ENCODE measurements around the gene ZNF746.

The ZNF746 gene

DNA sequence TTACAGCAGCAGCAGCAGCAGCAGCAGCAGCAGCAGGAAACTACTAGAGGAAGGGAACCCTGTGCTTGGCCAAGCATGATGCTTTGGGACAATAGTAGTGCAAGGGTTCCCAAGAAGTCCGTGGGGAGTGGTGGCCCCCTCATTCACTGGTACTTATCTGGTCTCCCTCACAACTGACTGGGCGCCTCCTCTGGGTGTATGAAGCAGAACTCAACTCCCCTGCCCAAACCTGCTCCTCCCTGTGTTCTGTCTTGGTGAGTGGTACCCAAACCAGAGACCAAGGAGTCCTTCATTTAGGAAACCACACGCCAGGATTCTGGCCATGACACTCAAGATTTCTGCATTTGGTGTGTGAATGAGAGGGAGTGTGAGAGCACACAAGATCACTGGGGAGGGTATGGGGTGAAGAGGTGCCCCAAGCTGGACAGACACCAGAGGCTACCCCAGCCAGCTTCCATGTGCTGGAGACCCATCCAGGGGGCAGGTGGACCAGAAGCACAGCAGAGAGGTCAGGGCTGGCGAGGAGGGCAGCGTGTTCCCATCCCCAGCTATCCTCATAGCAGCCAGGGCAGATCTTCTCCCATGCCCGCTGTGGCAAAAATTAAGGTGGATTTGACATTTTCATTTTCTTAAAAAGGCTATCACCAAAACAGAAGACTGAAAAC lies 26.2 kb downstream of the ZNF746 start:
- no peaks in the 10 kb centered on the region for H3K9me3 ChIP-seq (ENCODE audit: control insufficient read depth, insufficient read depth, low read depth, low read length)
- peaks cover 0 to 55% of the 10 kb centered on the region in 2 experiments; a peak in 2 of 3 replicates for H3K36me3 ChIP-seq (ENCODE audit: control insufficient read depth in 2 of 2, insufficient read depth in 1 of 2, low read length in 2 of 2)
- ChIA-PET POLR2A (no interaction called here), CTCF (no interaction called here)
- no peak for TF ChIP-seq ZNF433 (tag by site-specific recombination; IDR thresholded peaks at IDR 0.05; ENCODE audit: low read depth)
- no peak for TF ChIP-seq REPIN1 (tag by site-specific recombination; IDR thresholded peaks at IDR 0.05; ENCODE audit: low read depth)
- TF ChIP-seq, protein P1, sequence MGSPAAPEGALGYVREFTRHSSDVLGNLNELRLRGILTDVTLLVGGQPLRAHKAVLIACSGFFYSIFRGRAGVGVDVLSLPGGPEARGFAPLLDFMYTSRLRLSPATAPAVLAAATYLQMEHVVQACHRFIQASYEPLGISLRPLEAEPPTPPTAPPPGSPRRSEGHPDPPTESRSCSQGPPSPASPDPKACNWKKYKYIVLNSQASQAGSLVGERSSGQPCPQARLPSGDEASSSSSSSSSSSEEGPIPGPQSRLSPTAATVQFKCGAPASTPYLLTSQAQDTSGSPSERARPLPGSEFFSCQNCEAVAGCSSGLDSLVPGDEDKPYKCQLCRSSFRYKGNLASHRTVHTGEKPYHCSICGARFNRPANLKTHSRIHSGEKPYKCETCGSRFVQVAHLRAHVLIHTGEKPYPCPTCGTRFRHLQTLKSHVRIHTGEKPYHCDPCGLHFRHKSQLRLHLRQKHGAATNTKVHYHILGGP (tag by site-specific recombination; IDR thresholded peaks at IDR 0.05) = no peak
- TF ChIP-seq ZNF24 (tag by site-specific recombination; IDR thresholded peaks at IDR 0.05) = no peak
- TF ChIP-seq ZNF416 (tag by site-specific recombination; IDR thresholded peaks at IDR 0.05) = no peak
- TF ChIP-seq, protein P2, sequence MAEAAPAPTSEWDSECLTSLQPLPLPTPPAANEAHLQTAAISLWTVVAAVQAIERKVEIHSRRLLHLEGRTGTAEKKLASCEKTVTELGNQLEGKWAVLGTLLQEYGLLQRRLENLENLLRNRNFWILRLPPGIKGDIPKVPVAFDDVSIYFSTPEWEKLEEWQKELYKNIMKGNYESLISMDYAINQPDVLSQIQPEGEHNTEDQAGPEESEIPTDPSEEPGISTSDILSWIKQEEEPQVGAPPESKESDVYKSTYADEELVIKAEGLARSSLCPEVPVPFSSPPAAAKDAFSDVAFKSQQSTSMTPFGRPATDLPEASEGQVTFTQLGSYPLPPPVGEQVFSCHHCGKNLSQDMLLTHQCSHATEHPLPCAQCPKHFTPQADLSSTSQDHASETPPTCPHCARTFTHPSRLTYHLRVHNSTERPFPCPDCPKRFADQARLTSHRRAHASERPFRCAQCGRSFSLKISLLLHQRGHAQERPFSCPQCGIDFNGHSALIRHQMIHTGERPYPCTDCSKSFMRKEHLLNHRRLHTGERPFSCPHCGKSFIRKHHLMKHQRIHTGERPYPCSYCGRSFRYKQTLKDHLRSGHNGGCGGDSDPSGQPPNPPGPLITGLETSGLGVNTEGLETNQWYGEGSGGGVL (tag by site-specific recombination; IDR thresholded peaks at IDR 0.05) = no peak
- no peak for TF ChIP-seq ZBTB7A (tag by site-specific recombination; IDR thresholded peaks at IDR 0.05; ENCODE audit: low read depth)
- TF ChIP-seq ZNF391 (tag by site-specific recombination; IDR thresholded peaks at IDR 0.05; ENCODE audit: borderline replicate concordance, low read depth) = no peak
- TF ChIP-seq, protein P3, sequence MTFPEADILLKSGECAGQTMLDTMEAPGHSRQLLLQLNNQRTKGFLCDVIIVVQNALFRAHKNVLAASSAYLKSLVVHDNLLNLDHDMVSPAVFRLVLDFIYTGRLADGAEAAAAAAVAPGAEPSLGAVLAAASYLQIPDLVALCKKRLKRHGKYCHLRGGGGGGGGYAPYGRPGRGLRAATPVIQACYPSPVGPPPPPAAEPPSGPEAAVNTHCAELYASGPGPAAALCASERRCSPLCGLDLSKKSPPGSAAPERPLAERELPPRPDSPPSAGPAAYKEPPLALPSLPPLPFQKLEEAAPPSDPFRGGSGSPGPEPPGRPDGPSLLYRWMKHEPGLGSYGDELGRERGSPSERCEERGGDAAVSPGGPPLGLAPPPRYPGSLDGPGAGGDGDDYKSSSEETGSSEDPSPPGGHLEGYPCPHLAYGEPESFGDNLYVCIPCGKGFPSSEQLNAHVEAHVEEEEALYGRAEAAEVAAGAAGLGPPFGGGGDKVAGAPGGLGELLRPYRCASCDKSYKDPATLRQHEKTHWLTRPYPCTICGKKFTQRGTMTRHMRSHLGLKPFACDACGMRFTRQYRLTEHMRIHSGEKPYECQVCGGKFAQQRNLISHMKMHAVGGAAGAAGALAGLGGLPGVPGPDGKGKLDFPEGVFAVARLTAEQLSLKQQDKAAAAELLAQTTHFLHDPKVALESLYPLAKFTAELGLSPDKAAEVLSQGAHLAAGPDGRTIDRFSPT (tag by site-specific recombination; IDR thresholded peaks at IDR 0.05) = no peak
- TF ChIP-seq, protein P4, sequence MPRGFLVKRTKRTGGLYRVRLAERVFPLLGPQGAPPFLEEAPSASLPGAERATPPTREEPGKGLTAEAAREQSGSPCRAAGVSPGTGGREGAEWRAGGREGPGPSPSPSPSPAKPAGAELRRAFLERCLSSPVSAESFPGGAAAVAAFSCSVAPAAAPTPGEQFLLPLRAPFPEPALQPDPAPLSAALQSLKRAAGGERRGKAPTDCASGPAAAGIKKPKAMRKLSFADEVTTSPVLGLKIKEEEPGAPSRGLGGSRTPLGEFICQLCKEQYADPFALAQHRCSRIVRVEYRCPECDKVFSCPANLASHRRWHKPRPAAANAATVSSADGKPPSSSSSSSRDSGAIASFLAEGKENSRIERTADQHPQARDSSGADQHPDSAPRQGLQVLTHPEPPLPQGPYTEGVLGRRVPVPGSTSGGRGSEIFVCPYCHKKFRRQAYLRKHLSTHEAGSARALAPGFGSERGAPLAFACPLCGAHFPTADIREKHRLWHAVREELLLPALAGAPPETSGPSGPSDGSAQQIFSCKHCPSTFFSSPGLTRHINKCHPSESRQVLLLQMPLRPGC (tag by site-specific recombination; IDR thresholded peaks at IDR 0.05) = no peak
- TF ChIP-seq ZNF596 (tag by site-specific recombination; IDR thresholded peaks at IDR 0.05) = no peak
- no peak for TF ChIP-seq ZBTB21 (tag by site-specific recombination; IDR thresholded peaks at IDR 0.05)
- no peaks in the 10 kb centered on the region for H3K4me1 ChIP-seq (ENCODE audit: control insufficient read depth, insufficient read depth, low read length)
- H3K27ac ChIP-seq (ENCODE audit: extremely low read depth, low read depth, low read length) = no peak overlapping the region
- H3K4me3 ChIP-seq (ENCODE audit: low read depth, low read length) = no peak overlapping the region

DNA sequence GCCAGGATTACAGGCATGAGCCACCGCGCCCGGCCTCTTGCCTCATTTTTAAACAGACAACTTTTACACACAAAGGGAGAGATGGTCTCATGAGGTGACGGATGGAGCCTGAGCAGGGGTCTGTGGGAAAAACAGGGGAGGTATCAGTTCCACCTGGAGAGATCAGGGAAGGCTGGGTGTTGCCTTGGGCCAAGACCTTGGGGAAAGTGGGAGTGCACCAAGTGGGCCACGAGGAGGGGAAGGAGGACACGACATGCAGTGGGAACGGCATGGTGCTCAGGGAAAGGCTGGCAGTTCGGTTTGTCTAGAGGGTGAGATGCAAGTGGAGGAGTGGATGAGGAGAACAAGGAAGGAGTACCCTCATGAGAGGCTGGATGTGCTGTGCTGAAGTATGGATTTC lies 27.8 kb downstream of the ZNF746 start:
- H3K27ac ChIP-seq (ENCODE audit: extremely low read depth, low read depth, low read length) = no peak overlapping the region
- no peak overlapping the region for H3K4me3 ChIP-seq (ENCODE audit: low read depth, low read length)
- no peaks in the 10 kb centered on the region for H3K9me3 ChIP-seq (ENCODE audit: control insufficient read depth, insufficient read depth, low read depth, low read length)
- ChIA-PET POLR2A (no interaction called here), CTCF (no interaction called here)
- H3K36me3 ChIP-seq (ENCODE audit: control insufficient read depth in 2 of 2, insufficient read depth in 1 of 2, low read length in 2 of 2) = peaks cover 0 to 38% of the 10 kb centered on the region in 2 experiments; a peak in 2 of 3 replicates
- no peaks in the 10 kb centered on the region for H3K4me1 ChIP-seq (ENCODE audit: control insufficient read depth, insufficient read depth, low read length)
- TF ChIP-seq FEZF1 (tag by site-specific recombination; IDR thresholded peaks at IDR 0.05) = no peak
- no peak for TF ChIP-seq ZSCAN30 (tag by site-specific recombination; IDR thresholded peaks at IDR 0.05)
- TF ChIP-seq, protein P5, sequence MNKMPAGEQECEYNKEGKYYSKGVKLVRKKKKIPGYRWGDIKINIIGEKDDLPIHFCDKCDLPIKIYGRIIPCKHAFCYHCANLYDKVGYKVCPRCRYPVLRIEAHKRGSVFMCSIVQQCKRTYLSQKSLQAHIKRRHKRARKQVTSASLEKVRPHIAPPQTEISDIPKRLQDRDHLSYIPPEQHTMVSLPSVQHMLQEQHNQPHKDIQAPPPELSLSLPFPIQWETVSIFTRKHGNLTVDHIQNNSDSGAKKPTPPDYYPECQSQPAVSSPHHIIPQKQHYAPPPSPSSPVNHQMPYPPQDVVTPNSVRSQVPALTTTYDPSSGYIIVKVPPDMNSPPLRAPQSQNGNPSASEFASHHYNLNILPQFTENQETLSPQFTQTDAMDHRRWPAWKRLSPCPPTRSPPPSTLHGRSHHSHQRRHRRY (tag by site-specific recombination; IDR thresholded peaks at IDR 0.05) = no peak
- no peak for TF ChIP-seq ZBTB8A (tag by site-specific recombination; IDR thresholded peaks at IDR 0.05)
- no peak for TF ChIP-seq ZFP37 (tag by site-specific recombination; IDR thresholded peaks at IDR 0.05)
- TF ChIP-seq ZNF146 (tag by site-specific recombination; IDR thresholded peaks at IDR 0.05) = no peak
- no peak for TF ChIP-seq ZNF610 (tag by site-specific recombination; IDR thresholded peaks at IDR 0.05; ENCODE audit: borderline replicate concordance)
- no peak for TF ChIP-seq ZBTB17 (tag by site-specific recombination; IDR thresholded peaks at IDR 0.05)
- no peak for TF ChIP-seq KLF16 (tag by site-specific recombination; IDR thresholded peaks at IDR 0.05)
- TF ChIP-seq, protein P3 (tag by site-specific recombination; IDR thresholded peaks at IDR 0.05) = no peak
- TF ChIP-seq KLF1 (tag by site-specific recombination; IDR thresholded peaks at IDR 0.05) = no peak
- TF ChIP-seq, protein P6, sequence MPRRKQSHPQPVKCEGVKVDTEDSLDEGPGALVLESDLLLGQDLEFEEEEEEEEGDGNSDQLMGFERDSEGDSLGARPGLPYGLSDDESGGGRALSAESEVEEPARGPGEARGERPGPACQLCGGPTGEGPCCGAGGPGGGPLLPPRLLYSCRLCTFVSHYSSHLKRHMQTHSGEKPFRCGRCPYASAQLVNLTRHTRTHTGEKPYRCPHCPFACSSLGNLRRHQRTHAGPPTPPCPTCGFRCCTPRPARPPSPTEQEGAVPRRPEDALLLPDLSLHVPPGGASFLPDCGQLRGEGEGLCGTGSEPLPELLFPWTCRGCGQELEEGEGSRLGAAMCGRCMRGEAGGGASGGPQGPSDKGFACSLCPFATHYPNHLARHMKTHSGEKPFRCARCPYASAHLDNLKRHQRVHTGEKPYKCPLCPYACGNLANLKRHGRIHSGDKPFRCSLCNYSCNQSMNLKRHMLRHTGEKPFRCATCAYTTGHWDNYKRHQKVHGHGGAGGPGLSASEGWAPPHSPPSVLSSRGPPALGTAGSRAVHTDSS (tag by site-specific recombination; IDR thresholded peaks at IDR 0.05) = no peak
